CD1c-positive myeloid dendritic cell (primary cell): ENCODE measurements around the gene CDH4.

Source experiments
- DNase-seq: peaks from one replicate; pipeline ENCODE4 v3.0.0-alpha.2; 2016; ENCODE audit errors: extremely low spot score

Gene CDH4

GRCh38 chr20:61819921-61820825 is 568.1 kb downstream of the CDH4 start:
- no peak for DNase-seq

- no peak for DNase-seq
These were observed 569.7 kb downstream of the CDH4 start for GRCh38 chr20:61821735-61822134.

GRCh38 chr20:61822396-61822795 is 570.3 kb downstream of the CDH4 start:
- no peak for DNase-seq

- no peak for DNase-seq
These were observed 571.2 kb downstream of the CDH4 start for GRCh38 chr20:61823242-61823641.

- DNase-seq = no peak
These were observed 576.8 kb downstream of the CDH4 start for GRCh38 chr20:61828891-61829290.

- no peak for DNase-seq
These were observed 577.5 kb downstream of the CDH4 start for GRCh38 chr20:61829526-61829925.

GRCh38 chr20:61830241-61830930 is 578.3 kb downstream of the CDH4 start:
- DNase-seq = no peak

- no peak for DNase-seq
These were observed 578.9 kb downstream of the CDH4 start for GRCh38 chr20:61830991-61831390.

GRCh38 chr20:61832181-61832580 is 580.1 kb downstream of the CDH4 start:
- DNase-seq = no peak

- no peak for DNase-seq
These were observed 581.9 kb downstream of the CDH4 start for GRCh38 chr20:61833807-61834610.

- no peak for DNase-seq
These were observed 583.2 kb downstream of the CDH4 start for GRCh38 chr20:61835301-61835700.

- no peak for DNase-seq
These were observed 583.8 kb downstream of the CDH4 start for GRCh38 chr20:61835791-61836350.

- no peak for DNase-seq
These were observed 585.1 kb downstream of the CDH4 start for GRCh38 chr20:61837200-61837599.

GRCh38 chr20:61839223-61839911 is 587.3 kb downstream of the CDH4 start:
- DNase-seq = no peak

GRCh38 chr20:61839912-61840778 is 588.1 kb downstream of the CDH4 start:
- no peak for DNase-seq

- no peak for DNase-seq
These were observed 588.9 kb downstream of the CDH4 start for GRCh38 chr20:61840779-61841455.

- no peak for DNase-seq
These were observed 589.5 kb downstream of the CDH4 start for GRCh38 chr20:61841551-61841950.

GRCh38 chr20:61841966-61842365 is 589.9 kb downstream of the CDH4 start:
- DNase-seq = no peak

- DNase-seq = no peak
These were observed 592.6 kb downstream of the CDH4 start for GRCh38 chr20:61844621-61845020.

GRCh38 chr20:61845233-61845671 is 593.2 kb downstream of the CDH4 start:
- DNase-seq = no peak
